IMR-90 (cell line): ENCODE measurements around the gene ENKUR. TPM values are rescaled to one million over a fixed set of nuclear protein-coding genes. Genes with fewer than 3 reads are reported as not detected.
A peak's percentile ranks its signal among the peaks of the same experiment; 100 is the strongest.

Experiments
- ATAC-seq: fragments of 200-7000 bp; cut with Tn5 transposase; 2 replicates; pipeline ENCODE4 v1.9.1; 2020; ENCODE audit warnings: low read depth, mild to moderate bottlenecking, moderate library complexity
- BruUV-seq: library from RNA; stranded (reverse); fragments of 400-500 nt; replicated peaks from 2 replicates; lab custom pipeline; 2021; lab: Mats Ljungman, UMichigan
- CTCF ChIA-PET: fragments of 300-600 bp; formaldehyde crosslinking; extraction: SDS; loops from one replicate; lab custom pipeline; 2021; ENCODE audit warnings: antibody characterized with exemption; lab: Yijun Ruan, JAX
- POLR2A ChIA-PET: fragments of 300-600 bp; sonication (Branson Sonifier 250); formaldehyde crosslinking; loops from one replicate; lab custom pipeline; 2022; ENCODE audit warnings: antibody characterized with exemption; ENCODE audit not compliant: unreplicated experiment; lab: Charles Lee
- DNase-seq: peaks from one replicate; pipeline ENCODE4 v3.0.0; 2013
- H2AFZ ChIP-seq: replicated peaks from 2 replicates; pipeline ENCODE3; 2013; ENCODE audit warnings: low read length, mild to moderate bottlenecking; ENCODE audit not compliant: poor library complexity
- H2AK5ac ChIP-seq: 2 replicates; pipeline ENCODE4 v1.6.1; 2013; ENCODE audit warnings: low read depth, low read length, inconsistent platforms
- H2AK9ac ChIP-seq: replicated peaks from 2 replicates; pipeline ENCODE3; 2013; ENCODE audit warnings: mild to moderate bottlenecking, low read depth, low read length, moderate library complexity; ENCODE audit not compliant: poor library complexity
- H2BK120ac ChIP-seq: 2 replicates; pipeline ENCODE4 v1.6.1; 2013; ENCODE audit warnings: low read depth, low read length, inconsistent platforms
- H2BK15ac ChIP-seq: 3 replicates; pipeline ENCODE4 v1.6.1; 2013; ENCODE audit warnings: low read depth, low read length, inconsistent platforms
- H2BK20ac ChIP-seq: 2 replicates; pipeline ENCODE4 v1.6.1; 2013; ENCODE audit warnings: low read depth, mild to moderate bottlenecking, inconsistent platforms, low read length, moderate library complexity
- H2BK5ac ChIP-seq: 2 replicates; pipeline ENCODE4 v1.6.1; 2013; ENCODE audit warnings: mild to moderate bottlenecking, low read depth, low read length, inconsistent platforms; ENCODE audit not compliant: poor library complexity, severe bottlenecking
- H3K14ac ChIP-seq: replicated peaks from 2 replicates; pipeline ENCODE4 v1.6.1; 2013; ENCODE audit warnings: low read depth, low read length, inconsistent platforms
- H3K18ac ChIP-seq: 2 replicates; pipeline ENCODE4 v1.6.1; 2013; ENCODE audit warnings: low read depth, low read length, control low read depth
- H3K23ac ChIP-seq: 2 replicates; pipeline ENCODE4 v1.6.1; 2013; ENCODE audit warnings: low read depth, low read length, inconsistent platforms
- H3K27ac ChIP-seq: 2 replicates; pipeline ENCODE4 v1.5.1; 2013; ENCODE audit warnings: mild to moderate bottlenecking, control low read depth, low read length; ENCODE audit not compliant: insufficient read depth
- H3K27me3 ChIP-seq: 2 replicates; pipeline ENCODE4 v1.6.1; 2013; ENCODE audit warnings: low read length; ENCODE audit not compliant: control insufficient read depth, insufficient read depth
- H3K36me3 ChIP-seq: 2 replicates; pipeline ENCODE4 v1.6.1; 2013; ENCODE audit warnings: low read length, mixed read lengths; ENCODE audit not compliant: control insufficient read depth, insufficient read depth
- H3K4ac ChIP-seq: 2 replicates; pipeline ENCODE4 v1.6.1; 2013; ENCODE audit warnings: low read depth, low read length, inconsistent platforms
- H3K4me1 ChIP-seq: 2 replicates; pipeline ENCODE4 v1.6.1; 2013; ENCODE audit warnings: low read length, mixed read lengths; ENCODE audit not compliant: control insufficient read depth, insufficient read depth
- H3K4me2 ChIP-seq: 2 replicates; pipeline ENCODE4 v1.6.1; 2013; ENCODE audit warnings: low read depth, mild to moderate bottlenecking, control low read depth, low read length, moderate library complexity
- H3K4me3 ChIP-seq: 2 replicates; pipeline ENCODE4 v1.5.1; 2013; ENCODE audit warnings: low read depth, mild to moderate bottlenecking, control low read depth, low read length, moderate library complexity; ENCODE audit not compliant: insufficient read depth
- H3K56ac ChIP-seq: 2 replicates; pipeline ENCODE4 v1.6.1; 2013; ENCODE audit warnings: low read length, inconsistent platforms; ENCODE audit not compliant: insufficient read depth; ENCODE audit errors: extremely low read depth
- H3K79me1 ChIP-seq, 2 experiments: 2 replicates each; pipeline ENCODE4 v1.6.1; 2013; ENCODE audit warnings: low read length in 2 of 2, inconsistent platforms in 1 of 2, low read depth in 1 of 2
- H3K9ac ChIP-seq: 2 replicates; pipeline ENCODE4 v1.6.1; 2013; ENCODE audit warnings: low read depth, low read length, control low read depth
- H3K9me1 ChIP-seq: 2 replicates; pipeline ENCODE4 v1.6.1; 2013; ENCODE audit warnings: low read length, inconsistent platforms; ENCODE audit not compliant: insufficient read depth
- H3K9me3 ChIP-seq: 2 replicates; pipeline ENCODE4 v1.6.1; 2013; ENCODE audit warnings: low read length; ENCODE audit not compliant: control insufficient read depth, insufficient read depth
- H4K20me1 ChIP-seq: 2 replicates; pipeline ENCODE4 v1.6.1; 2013; ENCODE audit warnings: low read length, inconsistent platforms; ENCODE audit not compliant: insufficient read depth
- H4K5ac ChIP-seq: 2 replicates; pipeline ENCODE4 v1.6.1; 2013; ENCODE audit warnings: mild to moderate bottlenecking, low read depth, low read length, control low read depth
- H4K8ac ChIP-seq, 2 experiments: 2 replicates each; pipeline ENCODE4 v1.6.1; 2013; ENCODE audit warnings: low read depth in 2 of 2, low read length in 2 of 2, control low read depth in 1 of 2, inconsistent platforms in 1 of 2
- H4K91ac ChIP-seq: 2 replicates; pipeline ENCODE4 v1.6.1; 2013; ENCODE audit warnings: low read depth, low read length, inconsistent platforms; ENCODE audit not compliant: insufficient read depth
- CEBPB ChIP-seq: IDR thresholded peaks from 2 replicates; pipeline ENCODE4 v1.6.1; 2012; ENCODE audit warnings: low read depth, low read length, improper control_type of control experiment
- CHD1 ChIP-seq: IDR thresholded peaks from 2 replicates; pipeline ENCODE4 v1.6.1; 2012; ENCODE audit warnings: low read depth, low read length, improper control_type of control experiment
- CTCF ChIP-seq: conservative IDR thresholded peaks from 2 replicates; pipeline ENCODE4 v1.5.1; 2012; ENCODE audit warnings: mild to moderate bottlenecking, low read depth, low read length, improper control_type of control experiment
- FOS ChIP-seq: fragments of 150-350 bp; IDR thresholded peaks from 2 replicates; pipeline ENCODE4 v1.6.1; 2016; ENCODE audit warnings: low read depth, low read length
- MXI1 ChIP-seq: IDR thresholded peaks from 2 replicates; pipeline ENCODE4 v1.6.1; 2012; ENCODE audit warnings: low read depth, mild to moderate bottlenecking, low read length, moderate library complexity, borderline replicate concordance
- RAD21 ChIP-seq: IDR thresholded peaks from 2 replicates; pipeline ENCODE4 v1.6.1; 2012; ENCODE audit warnings: low read length, improper control_type of control experiment
- RFX5 ChIP-seq: IDR thresholded peaks from 2 replicates; pipeline ENCODE4 v1.8.0; 2012; ENCODE audit warnings: low read depth, mild to moderate bottlenecking, low read length, moderate library complexity
- SMC3 ChIP-seq: fragments of 150-350 bp; IDR thresholded peaks from 2 replicates; pipeline ENCODE4 v1.6.1; 2016; ENCODE audit warnings: low read depth, mild to moderate bottlenecking, antibody characterized with exemption, low read length, moderate library complexity
- WGBS, 2 experiments: methylation state at CpG; one replicate each; pipeline versions ENCODE4 v1.1.5 to v1.1.7; 2013; ENCODE audit warnings: missing lambda C conversion rate in 2 of 2; ENCODE audit not compliant: insufficient read length in 1 of 2; ENCODE audit errors: extremely low coverage in 2 of 2; 5-methylcytosine and 5-hydroxymethylcytosine counted together
- dilution Hi-C: fragments of 300-500 bp; cut with HindIII; formaldehyde crosslinking; loops from one replicate; pipeline ENCODE4 v1.14.3; 2018; ENCODE audit warnings: low sequenced_read_pairs; ENCODE audit not compliant: unreplicated experiment
- in situ Hi-C: fragments of 300-500 bp; cut with MboI; formaldehyde crosslinking; loops from 3 replicates; pipeline ENCODE4 v1.14.3; 2019; ENCODE audit warnings: low sequenced_read_pairs, inconsistent platforms, mixed read lengths
- intact Hi-C: fragments of 100-400 bp; cut with micrococcal nuclease; formaldehyde crosslinking; loops from 2 replicates; pipeline ENCODE4 v1.10.0; 2022
- polyA plus RNA-seq, 3 experiments: library from polyadenylated mRNA; depleted of rRNA; stranded (reverse); fragments of >200 nt; gene quantifications; 2 replicates each; pipeline ENCODE4 v1.2.3, GENCODE V29; 2012; ENCODE audit warnings: low replicate concordance in 1 of 3
- total RNA-seq: library from RNA; depleted of rRNA; stranded (reverse); fragments of >200 nt; gene quantifications from 2 replicates; pipeline ENCODE4 v1.2.3, GENCODE V29; 2012

Gene ENKUR
- total and polyA plus RNA-seq, 2 of the 4 experiments (the other 2 are of a cell fraction), result not detected

GRCh38 chr10:24952143-24952706 lies 63.7 kb downstream of the ENKUR start, which contains the start of gene PRTFDC1:
PRTFDC1 (minus strand) TSS chr10:24952606; CDS start chr10:24952575, 31 bp downstream.
- ChIA-PET CTCF (interaction anchor here (0.6 kb wide), 1 partner anchor 34 kb away, joined by 3 read pairs; no protein-coding TSS in a partner anchor), POLR2A (interaction anchor here (0.6 kb wide), 1 partner anchor 304 kb away, joined by 3 read pairs; no protein-coding TSS in a partner anchor)
- TF ChIP-seq RFX5, result no peak
- no peak for TF ChIP-seq RAD21
- no peak for TF ChIP-seq CHD1
- no peak for TF ChIP-seq SMC3
- TF ChIP-seq MXI1, result no peak
- no peak for TF ChIP-seq CEBPB
- TF ChIP-seq CTCF, result no peak
- TF ChIP-seq FOS, result no peak
- peak within 1 kb of the TSS; percentile 62 for H3K56ac ChIP-seq
- H2AK9ac ChIP-seq, result peak within 1 kb of the TSS; percentile 97
- no peaks in the 10 kb centered on the region for H3K36me3 ChIP-seq
- H2BK20ac ChIP-seq, result peak within 1 kb of the TSS; percentile 71
- 0% methylated on average over 5 of the region's 56 CpGs; no CpG with 5 or more reads in 1 of the 2 experiments for WGBS, 2 experiments
- H2AFZ ChIP-seq, result peak within 1 kb of the TSS; percentile 96
- peak; percentile 66 for ATAC-seq
- in situ Hi-C loops (loop anchor here (25.0 kb wide), 1 partner anchor 240 kb away; the partner anchor contains the start of gene ARHGAP21), dilution Hi-C loops (no loop called here), intact Hi-C loops (loop anchor here (2.0 to 5.0 kb wide), 2 partner anchors 60 to 227 kb away; no protein-coding TSS in a partner anchor)
- peak within 1 kb of the TSS; percentile 96 for H3K14ac ChIP-seq
- peak within 1 kb of the TSS; percentile 83 for H3K4me2 ChIP-seq
- H4K8ac ChIP-seq, result peak within 1 kb of the TSS; percentile 93 to 97
- DNase-seq, result no peak
- peaks cover 6 to 31% of the 10 kb centered on the region in 2 experiments; a peak in 3 of 4 replicates for H3K79me1 ChIP-seq
- peak within 1 kb of the TSS; percentile 67 for H2AK5ac ChIP-seq
- H3K23ac ChIP-seq, result peak within 1 kb of the TSS; percentile 87
- H3K9ac ChIP-seq, result peak within 1 kb of the TSS; percentile 84
- peak within 1 kb of the TSS; percentile 84 for H3K27ac ChIP-seq
- H2BK120ac ChIP-seq, result peak within 1 kb of the TSS; percentile 95
- H3K9me3 ChIP-seq, result no peaks in the 10 kb centered on the region
- peak within 1 kb of the TSS; percentile 56 for H2BK5ac ChIP-seq
- H3K9me1 ChIP-seq, result peaks cover 12% of the 10 kb centered on the region
- peak within 1 kb of the TSS; percentile 93 for H4K5ac ChIP-seq
- no peaks in the 10 kb centered on the region for H4K20me1 ChIP-seq
- H3K4me3 ChIP-seq, result peak within 1 kb of the TSS; percentile 41
- H3K4me1 ChIP-seq, result peaks cover 27% of the 10 kb centered on the region
- H4K91ac ChIP-seq, result peak within 1 kb of the TSS; percentile 97
- H3K18ac ChIP-seq, result peak within 1 kb of the TSS; percentile 87
- BruUV-seq, result no TSS peak
- H3K27me3 ChIP-seq, result no peaks in the 10 kb centered on the region
- peak within 1 kb of the TSS; percentile 94 for H3K4ac ChIP-seq
- peak within 1 kb of the TSS; percentile 61; the same call in 2 of the 3 replicates for H2BK15ac ChIP-seq
